ENCODE data around the gene ULK4.

DNA sequence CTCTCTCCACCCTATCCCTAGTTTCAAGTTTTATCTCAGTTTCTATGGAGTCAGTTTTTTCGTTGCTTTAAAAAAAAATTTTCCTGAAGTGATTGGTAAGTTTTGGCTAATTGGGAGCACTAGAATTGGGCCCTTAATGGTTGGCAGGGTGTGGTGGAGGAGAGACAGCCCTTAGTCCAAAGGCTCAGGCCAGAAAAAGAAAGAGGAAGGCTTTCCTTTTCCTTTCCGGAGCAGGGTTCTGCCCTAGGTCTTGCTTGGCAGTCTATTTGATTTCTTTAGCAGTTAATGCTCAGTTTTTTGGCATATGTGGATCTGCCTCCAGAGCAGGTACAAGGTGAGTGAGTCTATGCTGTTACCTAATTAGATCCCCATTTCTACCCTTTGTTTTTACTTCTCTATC lies 739.9 kb downstream of the ULK4 start:
- TF ChIP-seq, protein P1, sequence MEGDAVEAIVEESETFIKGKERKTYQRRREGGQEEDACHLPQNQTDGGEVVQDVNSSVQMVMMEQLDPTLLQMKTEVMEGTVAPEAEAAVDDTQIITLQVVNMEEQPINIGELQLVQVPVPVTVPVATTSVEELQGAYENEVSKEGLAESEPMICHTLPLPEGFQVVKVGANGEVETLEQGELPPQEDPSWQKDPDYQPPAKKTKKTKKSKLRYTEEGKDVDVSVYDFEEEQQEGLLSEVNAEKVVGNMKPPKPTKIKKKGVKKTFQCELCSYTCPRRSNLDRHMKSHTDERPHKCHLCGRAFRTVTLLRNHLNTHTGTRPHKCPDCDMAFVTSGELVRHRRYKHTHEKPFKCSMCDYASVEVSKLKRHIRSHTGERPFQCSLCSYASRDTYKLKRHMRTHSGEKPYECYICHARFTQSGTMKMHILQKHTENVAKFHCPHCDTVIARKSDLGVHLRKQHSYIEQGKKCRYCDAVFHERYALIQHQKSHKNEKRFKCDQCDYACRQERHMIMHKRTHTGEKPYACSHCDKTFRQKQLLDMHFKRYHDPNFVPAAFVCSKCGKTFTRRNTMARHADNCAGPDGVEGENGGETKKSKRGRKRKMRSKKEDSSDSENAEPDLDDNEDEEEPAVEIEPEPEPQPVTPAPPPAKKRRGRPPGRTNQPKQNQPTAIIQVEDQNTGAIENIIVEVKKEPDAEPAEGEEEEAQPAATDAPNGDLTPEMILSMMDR (IDR thresholded peaks at IDR 0.05): no peak
- no peak for TF ChIP-seq POLR2AphosphoS5 (IDR thresholded peaks at IDR 0.05; ENCODE audit: low read depth, low read length)
- no peak for TF ChIP-seq SIN3A (IDR thresholded peaks at IDR 0.05; ENCODE audit: borderline replicate concordance, insufficient read depth, low read depth, low read length)
- TF ChIP-seq, protein P2, sequence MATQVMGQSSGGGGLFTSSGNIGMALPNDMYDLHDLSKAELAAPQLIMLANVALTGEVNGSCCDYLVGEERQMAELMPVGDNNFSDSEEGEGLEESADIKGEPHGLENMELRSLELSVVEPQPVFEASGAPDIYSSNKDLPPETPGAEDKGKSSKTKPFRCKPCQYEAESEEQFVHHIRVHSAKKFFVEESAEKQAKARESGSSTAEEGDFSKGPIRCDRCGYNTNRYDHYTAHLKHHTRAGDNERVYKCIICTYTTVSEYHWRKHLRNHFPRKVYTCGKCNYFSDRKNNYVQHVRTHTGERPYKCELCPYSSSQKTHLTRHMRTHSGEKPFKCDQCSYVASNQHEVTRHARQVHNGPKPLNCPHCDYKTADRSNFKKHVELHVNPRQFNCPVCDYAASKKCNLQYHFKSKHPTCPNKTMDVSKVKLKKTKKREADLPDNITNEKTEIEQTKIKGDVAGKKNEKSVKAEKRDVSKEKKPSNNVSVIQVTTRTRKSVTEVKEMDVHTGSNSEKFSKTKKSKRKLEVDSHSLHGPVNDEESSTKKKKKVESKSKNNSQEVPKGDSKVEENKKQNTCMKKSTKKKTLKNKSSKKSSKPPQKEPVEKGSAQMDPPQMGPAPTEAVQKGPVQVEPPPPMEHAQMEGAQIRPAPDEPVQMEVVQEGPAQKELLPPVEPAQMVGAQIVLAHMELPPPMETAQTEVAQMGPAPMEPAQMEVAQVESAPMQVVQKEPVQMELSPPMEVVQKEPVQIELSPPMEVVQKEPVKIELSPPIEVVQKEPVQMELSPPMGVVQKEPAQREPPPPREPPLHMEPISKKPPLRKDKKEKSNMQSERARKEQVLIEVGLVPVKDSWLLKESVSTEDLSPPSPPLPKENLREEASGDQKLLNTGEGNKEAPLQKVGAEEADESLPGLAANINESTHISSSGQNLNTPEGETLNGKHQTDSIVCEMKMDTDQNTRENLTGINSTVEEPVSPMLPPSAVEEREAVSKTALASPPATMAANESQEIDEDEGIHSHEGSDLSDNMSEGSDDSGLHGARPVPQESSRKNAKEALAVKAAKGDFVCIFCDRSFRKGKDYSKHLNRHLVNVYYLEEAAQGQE (IDR thresholded peaks at IDR 0.05; ENCODE audit: insufficient read depth in 1 of 2, low read depth in 2 of 2, low read length in 1 of 2): no peak
